ENCODE data around the gene AMPD2.
A peak's percentile ranks its signal among the peaks of the same experiment; 100 is the strongest.

Gene AMPD2

GRCh38 chr1:109640285-109640865, 20.7 kb downstream of the AMPD2 start:
- Histone ChIP-seq H3K36me3 (ENCODE audit: control insufficient read depth in 1 of 2, insufficient read depth in 2 of 2, low read length in 2 of 2) (no peaks in the 10 kb centered on the region), H3K14ac (ENCODE audit: low read length) (no peak overlapping the region), H3K23ac (ENCODE audit: low read length) (no peak overlapping the region), H3K4ac (ENCODE audit: low read depth, low read length) (no peak overlapping the region), H4K8ac (ENCODE audit: low read depth, low read length) (no peak overlapping the region), H4K12ac (ENCODE audit: low read depth, low read length) (no peak overlapping the region), H3K79me1 (ENCODE audit: low read length) (peaks cover 3% of the 10 kb centered on the region), H2BK12ac (ENCODE audit: low read length) (no peak overlapping the region), H3K4me2 (ENCODE audit: low read length) (no peak overlapping the region), H3K79me2 (ENCODE audit: control insufficient read depth, insufficient read depth, low read length, poor library complexity) (no peaks in the 10 kb centered on the region), H3K4me3 (ENCODE audit: low read depth, low read length) (no peak overlapping the region), H3K27ac (ENCODE audit: low read depth, low read length) (no peak overlapping the region), H3K9ac (ENCODE audit: low read length) (no peak overlapping the region), H3K9me3 (ENCODE audit: insufficient read depth, low read depth, low read length) (no peaks in the 10 kb centered on the region), H3K18ac (ENCODE audit: low read length) (no peak overlapping the region), H2BK5ac (ENCODE audit: low read depth, low read length, poor library complexity) (no peak overlapping the region), H3K4me1 (ENCODE audit: control insufficient read depth in 1 of 2, insufficient read depth in 2 of 2, low read length in 2 of 2) (peaks cover 6 to 17% of the 10 kb centered on the region in 2 experiments), H3K27me3 (ENCODE audit: insufficient read depth, low read length) (no peaks in the 10 kb centered on the region), H2AK5ac (ENCODE audit: low read length) (no peak overlapping the region), H2BK120ac (ENCODE audit: insufficient read depth, low read length, poor library complexity) (no peak overlapping the region), H4K91ac (ENCODE audit: low read depth, low read length) (no peak overlapping the region), H2AFZ (ENCODE audit: insufficient read depth, low read length, poor library complexity) (no peak overlapping the region)
- DNase-seq = peak; percentile 60 to 89
- no CpG with 5 or more reads among the region's 5 CpGs for WGBS (ENCODE audit: extremely low coverage, insufficient coverage, insufficient read length)

GRCh38 chr1:109641078-109641740, 21.6 kb downstream of the AMPD2 start:
- Histone ChIP-seq H3K14ac (ENCODE audit: low read length) (no peak overlapping the region), H3K36me3 (ENCODE audit: control insufficient read depth in 1 of 2, insufficient read depth in 2 of 2, low read length in 2 of 2) (no peaks in the 10 kb centered on the region), H3K4me3 (ENCODE audit: low read depth, low read length) (no peak overlapping the region), H2AFZ (ENCODE audit: insufficient read depth, low read length, poor library complexity) (no peak overlapping the region), H3K4ac (ENCODE audit: low read depth, low read length) (no peak overlapping the region), H3K9me3 (ENCODE audit: insufficient read depth, low read depth, low read length) (no peaks in the 10 kb centered on the region), H3K4me1 (ENCODE audit: control insufficient read depth in 1 of 2, insufficient read depth in 2 of 2, low read length in 2 of 2) (peaks cover 3 to 12% of the 10 kb centered on the region in 2 experiments), H2BK120ac (ENCODE audit: insufficient read depth, low read length, poor library complexity) (no peak overlapping the region), H3K18ac (ENCODE audit: low read length) (no peak overlapping the region), H4K12ac (ENCODE audit: low read depth, low read length) (no peak overlapping the region), H3K4me2 (ENCODE audit: low read length) (no peak overlapping the region), H3K9ac (ENCODE audit: low read length) (no peak overlapping the region), H3K27ac (ENCODE audit: low read depth, low read length) (no peak overlapping the region), H2BK5ac (ENCODE audit: low read depth, low read length, poor library complexity) (no peak overlapping the region), H2AK5ac (ENCODE audit: low read length) (no peak overlapping the region), H3K79me1 (ENCODE audit: low read length) (peaks cover 3% of the 10 kb centered on the region), H3K79me2 (ENCODE audit: control insufficient read depth, insufficient read depth, low read length, poor library complexity) (no peaks in the 10 kb centered on the region), H3K27me3 (ENCODE audit: insufficient read depth, low read length) (no peaks in the 10 kb centered on the region), H3K23ac (ENCODE audit: low read length) (no peak overlapping the region), H4K8ac (ENCODE audit: low read depth, low read length) (no peak overlapping the region), H4K91ac (ENCODE audit: low read depth, low read length) (no peak overlapping the region), H2BK12ac (ENCODE audit: low read length) (no peak overlapping the region)
- WGBS (ENCODE audit: extremely low coverage, insufficient coverage, insufficient read length) = no CpG with 5 or more reads among the region's 2 CpGs
- DNase-seq = no peak

- Histone ChIP-seq H3K79me1 (ENCODE audit: low read length) (peaks cover 3% of the 10 kb centered on the region), H3K14ac (ENCODE audit: low read length) (no peak overlapping the region), H3K9ac (ENCODE audit: low read length) (no peak overlapping the region), H2BK5ac (ENCODE audit: low read depth, low read length, poor library complexity) (no peak overlapping the region), H3K27me3 (ENCODE audit: insufficient read depth, low read length) (no peaks in the 10 kb centered on the region), H2BK120ac (ENCODE audit: insufficient read depth, low read length, poor library complexity) (no peak overlapping the region), H3K4me1 (ENCODE audit: control insufficient read depth in 1 of 2, insufficient read depth in 2 of 2, low read length in 2 of 2) (peaks cover 3 to 8% of the 10 kb centered on the region in 2 experiments), H3K18ac (ENCODE audit: low read length) (no peak overlapping the region), H3K36me3 (ENCODE audit: control insufficient read depth in 1 of 2, insufficient read depth in 2 of 2, low read length in 2 of 2) (no peaks in the 10 kb centered on the region), H3K27ac (ENCODE audit: low read depth, low read length) (no peak overlapping the region), H3K9me3 (ENCODE audit: insufficient read depth, low read depth, low read length) (no peaks in the 10 kb centered on the region), H4K12ac (ENCODE audit: low read depth, low read length) (no peak overlapping the region), H2AFZ (ENCODE audit: insufficient read depth, low read length, poor library complexity) (no peak overlapping the region), H2BK12ac (ENCODE audit: low read length) (no peak overlapping the region), H3K23ac (ENCODE audit: low read length) (no peak overlapping the region), H3K4me2 (ENCODE audit: low read length) (no peak overlapping the region), H2AK5ac (ENCODE audit: low read length) (no peak overlapping the region), H3K79me2 (ENCODE audit: control insufficient read depth, insufficient read depth, low read length, poor library complexity) (no peaks in the 10 kb centered on the region), H3K4ac (ENCODE audit: low read depth, low read length) (no peak overlapping the region), H4K8ac (ENCODE audit: low read depth, low read length) (no peak overlapping the region), H3K4me3 (ENCODE audit: low read depth, low read length) (no peak overlapping the region), H4K91ac (ENCODE audit: low read depth, low read length) (no peak overlapping the region)
- no CpG with 5 or more reads among the region's 2 CpGs for WGBS (ENCODE audit: extremely low coverage, insufficient coverage, insufficient read length)
- DNase-seq = no peak
Observed at GRCh38 chr1:109641861-109642260, 22.2 kb downstream of the AMPD2 start.

- Histone ChIP-seq H3K36me3 (ENCODE audit: control insufficient read depth in 1 of 2, insufficient read depth in 2 of 2, low read length in 2 of 2) (no peaks in the 10 kb centered on the region), H3K9ac (ENCODE audit: low read length) (no peak overlapping the region), H3K27ac (ENCODE audit: low read depth, low read length) (no peak overlapping the region), H2BK120ac (ENCODE audit: insufficient read depth, low read length, poor library complexity) (no peak overlapping the region), H3K79me1 (ENCODE audit: low read length) (peaks cover 3% of the 10 kb centered on the region), H3K4me3 (ENCODE audit: low read depth, low read length) (no peak overlapping the region), H3K4me2 (ENCODE audit: low read length) (no peak overlapping the region), H3K18ac (ENCODE audit: low read length) (no peak overlapping the region), H2AK5ac (ENCODE audit: low read length) (no peak overlapping the region), H4K8ac (ENCODE audit: low read depth, low read length) (no peak overlapping the region), H3K79me2 (ENCODE audit: control insufficient read depth, insufficient read depth, low read length, poor library complexity) (no peaks in the 10 kb centered on the region), H3K9me3 (ENCODE audit: insufficient read depth, low read depth, low read length) (no peaks in the 10 kb centered on the region), H3K4ac (ENCODE audit: low read depth, low read length) (no peak overlapping the region), H2AFZ (ENCODE audit: insufficient read depth, low read length, poor library complexity) (no peak overlapping the region), H3K4me1 (ENCODE audit: control insufficient read depth in 1 of 2, insufficient read depth in 2 of 2, low read length in 2 of 2) (peaks cover 3 to 8% of the 10 kb centered on the region in 2 experiments), H3K23ac (ENCODE audit: low read length) (no peak overlapping the region), H3K27me3 (ENCODE audit: insufficient read depth, low read length) (no peaks in the 10 kb centered on the region), H4K12ac (ENCODE audit: low read depth, low read length) (no peak overlapping the region), H2BK12ac (ENCODE audit: low read length) (no peak overlapping the region), H4K91ac (ENCODE audit: low read depth, low read length) (no peak overlapping the region), H3K14ac (ENCODE audit: low read length) (no peak overlapping the region), H2BK5ac (ENCODE audit: low read depth, low read length, poor library complexity) (no peak overlapping the region)
- no peak for DNase-seq
- no CpG with 5 or more reads among the region's 3 CpGs for WGBS (ENCODE audit: extremely low coverage, insufficient coverage, insufficient read length)
Observed at GRCh38 chr1:109642626-109643025, 23.0 kb downstream of the AMPD2 start.
